Naive B cell (primary cell): ENCODE data around the gene DXO. TPM values are rescaled to one million over a fixed set of nuclear protein-coding genes. Genes with fewer than 3 reads are reported as not detected.
"Not testable (repeated sequence)": the region's sequence is repeated elsewhere in the genome, so short reads cannot be mapped to it uniquely, and the experiment has no call there.

ENCODE experiments used
- ATAC-seq, 2 donors: fragments of 150-1000 bp; cut with Tn5 transposase; 2 replicates each; pipeline ENCODE4 v1.10.0; 2021; ENCODE audit warnings: low read depth in 2 of 2, mild to moderate bottlenecking in 2 of 2, moderate library complexity in 2 of 2
- DNase-seq: peaks from one replicate; pipeline ENCODE4 v3.0.0; 2022
- H3K27ac Mint-ChIP-seq, 6 donors: one replicate each; pipeline ENCODE4 v1.8.0; 2020 to 2022; ENCODE audit warnings: mild to moderate bottlenecking in 6 of 6, mixed read lengths in 6 of 6, moderate library complexity in 5 of 6, inconsistent platforms in 2 of 6
- H3K27me3 Mint-ChIP-seq, 3 donors: one replicate each; pipeline ENCODE4 v1.8.0; 2021 to 2022; ENCODE audit warnings: mixed read lengths in 3 of 3, mild to moderate bottlenecking in 1 of 3
- H3K36me3 Mint-ChIP-seq, 2 donors: one replicate each; pipeline ENCODE4 v1.8.0; 2020 to 2022; ENCODE audit warnings: mixed read lengths in 2 of 2, inconsistent platforms in 1 of 2, mild to moderate bottlenecking in 1 of 2
- H3K4me1 Mint-ChIP-seq, 3 donors: one replicate each; pipeline ENCODE4 v1.8.0; 2020 to 2022; ENCODE audit warnings: mixed read lengths in 3 of 3, inconsistent platforms in 1 of 3, mild to moderate bottlenecking in 1 of 3, moderate library complexity in 1 of 3
- H3K4me3 Mint-ChIP-seq, 8 donors: one replicate each; pipeline ENCODE4 v1.8.0; 2020 to 2022; ENCODE audit warnings: mild to moderate bottlenecking in 8 of 8, mixed read lengths in 8 of 8, moderate library complexity in 8 of 8, inconsistent platforms in 2 of 8
- H3K9me3 Mint-ChIP-seq, 7 donors: one replicate each; pipeline ENCODE4 v1.8.0; 2020 to 2022; ENCODE audit warnings: mixed read lengths in 7 of 7, mild to moderate bottlenecking in 5 of 7, inconsistent platforms in 2 of 7, moderate library complexity in 1 of 7
- polyA plus RNA-seq, 6 donors: library from polyadenylated mRNA; unstranded; fragments of 300-500 nt; fragmentation: Illumina TruSeq; gene quantifications; one replicate each; pipeline ENCODE4 v1.2.3, GENCODE V29; 2021; ENCODE audit warnings: low read depth in 6 of 6

Gene DXO
- polyA plus RNA-seq: 10 to 100 TPM; 15.5 to 24.0 (median 20.5) TPM

DNA sequence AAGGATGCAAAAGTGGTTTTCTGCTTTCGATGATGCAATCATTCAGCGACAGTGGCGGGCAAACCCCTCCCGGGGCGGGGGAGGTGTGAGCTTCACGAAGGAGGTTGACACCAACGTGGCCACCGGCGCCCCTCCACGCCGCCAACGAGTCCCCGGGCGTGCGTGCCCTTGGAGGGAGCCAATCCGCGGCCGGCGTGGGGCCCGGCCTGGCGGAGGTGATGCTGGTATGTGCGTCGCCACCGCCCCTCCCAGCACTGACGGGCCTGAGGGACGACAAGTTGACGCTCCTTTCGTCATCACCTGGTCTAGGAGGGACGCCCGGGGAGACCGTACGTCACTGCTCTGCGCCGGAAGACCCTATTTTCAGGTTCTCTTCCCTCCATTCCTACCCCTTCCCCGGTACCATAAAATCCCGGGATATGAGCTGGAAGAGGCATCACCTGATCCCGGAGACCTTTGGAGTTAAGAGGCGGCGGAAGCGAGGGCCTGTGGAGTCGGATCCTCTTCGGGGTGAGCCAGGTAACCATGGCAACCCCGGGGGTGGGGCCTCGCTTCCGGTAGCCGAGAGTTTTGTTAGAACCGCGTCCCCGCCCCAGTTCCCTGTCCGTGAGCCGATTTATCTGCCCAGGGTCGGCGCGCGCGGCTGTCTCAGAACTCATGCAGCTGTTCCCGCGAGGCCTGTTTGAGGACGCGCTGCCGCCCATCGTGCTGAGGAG lies at the start of gene DXO:
DXO (minus strand) TSS at position 146 of the 716 bp plus-strand sequence. CDS start 463 bp downstream, outside the sequence.
- H3K9me3 Mint-ChIP-seq: no peaks in the 10 kb centered on the region
- peaks cover 0 to 16% of the 10 kb centered on the region in 2 donors for H3K36me3 Mint-ChIP-seq
- H3K4me3 Mint-ChIP-seq: peak within 1 kb of the TSS; percentile 88 to 100 (median 98)
- peaks cover 30 to 48% (median 46%) of the 10 kb centered on the region in 3 donors for H3K4me1 Mint-ChIP-seq
- DNase-seq: peak; percentile 99
- no peaks in the 10 kb centered on the region for H3K27me3 Mint-ChIP-seq
- peak within 1 kb of the TSS; percentile 100 for H3K27ac Mint-ChIP-seq
- ATAC-seq: peak; percentile 82 to 86

GRCh38 chr6:32014547-32014946 lies 42.6 kb upstream of the DXO start, which contains the start of gene C4B:
Gene C4B, plus strand, starts transcription at chr6:32014795. Its CDS starts 51 bp downstream, at chr6:32014846.
- not testable (repeated sequence) for H3K4me3 Mint-ChIP-seq, H3K36me3 Mint-ChIP-seq, H3K27me3 Mint-ChIP-seq, H3K27ac Mint-ChIP-seq, DNase-seq, H3K9me3 Mint-ChIP-seq, ATAC-seq, H3K4me1 Mint-ChIP-seq

- H3K4me3 Mint-ChIP-seq, H3K27me3 Mint-ChIP-seq, H3K36me3 Mint-ChIP-seq, DNase-seq, H3K9me3 Mint-ChIP-seq, H3K27ac Mint-ChIP-seq, H3K4me1 Mint-ChIP-seq, ATAC-seq: not testable (repeated sequence)
Observed at GRCh38 chr6:32013738-32014137, 41.8 kb upstream of the DXO start.

DNA sequence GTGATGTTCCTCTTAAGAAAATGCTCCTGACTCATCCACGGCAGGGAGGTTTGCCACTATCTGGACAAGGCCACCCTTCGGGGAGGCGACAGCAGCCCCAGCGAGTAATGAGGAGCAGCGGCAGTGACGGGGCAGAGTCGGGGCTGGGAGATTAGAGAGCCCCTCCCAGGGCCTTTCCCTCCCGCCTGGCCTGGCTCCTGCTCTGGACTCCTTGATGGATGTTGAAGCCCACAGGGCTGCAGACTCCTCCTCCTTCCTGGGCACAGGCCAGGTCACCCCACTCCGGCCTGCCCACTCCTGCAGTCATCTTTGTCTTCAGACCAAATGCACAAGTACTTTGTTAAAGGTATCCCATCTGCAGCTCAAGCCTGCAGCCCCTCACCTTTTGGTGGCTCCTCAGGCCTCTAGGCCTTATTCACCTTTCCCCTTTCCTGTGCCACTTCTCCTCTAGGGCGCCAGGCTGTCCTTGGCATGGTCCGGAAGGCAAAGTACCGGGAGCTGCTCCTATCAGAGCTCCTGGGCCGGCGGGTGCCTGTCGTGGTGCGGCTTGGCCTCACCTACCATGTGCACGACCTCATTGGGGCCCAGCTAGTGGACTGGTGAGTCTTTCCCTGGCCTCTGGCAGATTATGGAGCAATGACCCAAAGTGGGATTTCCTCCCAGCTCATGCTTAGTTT lies 41.1 kb upstream of the DXO start:
- not testable (repeated sequence) for H3K4me1 Mint-ChIP-seq, H3K27ac Mint-ChIP-seq, ATAC-seq, H3K27me3 Mint-ChIP-seq, H3K4me3 Mint-ChIP-seq, H3K9me3 Mint-ChIP-seq, DNase-seq, H3K36me3 Mint-ChIP-seq

- not testable (repeated sequence) for H3K4me3 Mint-ChIP-seq
Observed at GRCh38 chr6:32010856-32011530, 39.1 kb upstream of the DXO start.

GRCh38 chr6:32009537-32009936 lies 37.6 kb upstream of the DXO start:
- DNase-seq, H3K4me1 Mint-ChIP-seq, H3K27ac Mint-ChIP-seq, H3K36me3 Mint-ChIP-seq, H3K9me3 Mint-ChIP-seq, ATAC-seq, H3K27me3 Mint-ChIP-seq, H3K4me3 Mint-ChIP-seq: not testable (repeated sequence)

More at GRCh38 chr6:32010856-32011530, 39.1 kb upstream of the DXO start:
- H3K27me3 Mint-ChIP-seq, DNase-seq, H3K4me1 Mint-ChIP-seq, H3K36me3 Mint-ChIP-seq, H3K9me3 Mint-ChIP-seq, ATAC-seq: not testable (repeated sequence)
- peak overlapping the region in 1 of 6 donors; percentile 47 for H3K27ac Mint-ChIP-seq

GRCh38 chr6:32008616-32009015 lies 36.7 kb upstream of the DXO start:
- ATAC-seq, DNase-seq, H3K36me3 Mint-ChIP-seq, H3K4me1 Mint-ChIP-seq, H3K27me3 Mint-ChIP-seq, H3K4me3 Mint-ChIP-seq, H3K9me3 Mint-ChIP-seq: not testable (repeated sequence)
- peak overlapping the region in 1 of 6 donors; percentile 73 for H3K27ac Mint-ChIP-seq

GRCh38 chr6:32008037-32008436 lies 36.1 kb upstream of the DXO start:
- H3K9me3 Mint-ChIP-seq, H3K4me1 Mint-ChIP-seq, H3K4me3 Mint-ChIP-seq, H3K36me3 Mint-ChIP-seq, ATAC-seq, DNase-seq, H3K27ac Mint-ChIP-seq, H3K27me3 Mint-ChIP-seq: not testable (repeated sequence)

DNA sequence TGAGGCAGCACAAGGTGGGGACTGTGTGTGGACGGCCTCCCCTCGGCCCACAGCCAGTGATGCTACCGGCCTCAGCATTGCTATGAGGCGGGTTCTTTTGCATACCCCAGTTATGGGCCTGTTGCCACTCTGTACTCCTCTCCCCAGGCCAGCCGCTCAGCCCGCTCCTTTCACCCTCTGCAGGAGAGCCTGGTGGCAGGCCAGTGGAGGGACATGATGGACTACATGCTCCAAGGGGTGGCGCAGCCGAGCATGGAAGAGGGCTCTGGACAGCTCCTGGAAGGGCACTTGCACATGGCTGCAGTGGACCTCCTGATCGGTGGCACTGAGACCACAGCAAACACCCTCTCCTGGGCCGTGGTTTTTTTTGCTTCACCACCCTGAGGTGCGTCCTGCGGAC lies 35.1 kb upstream of the DXO start:
- not testable (repeated sequence) for DNase-seq, H3K27me3 Mint-ChIP-seq, H3K4me1 Mint-ChIP-seq, H3K4me3 Mint-ChIP-seq, ATAC-seq, H3K9me3 Mint-ChIP-seq, H3K36me3 Mint-ChIP-seq, H3K27ac Mint-ChIP-seq

GRCh38 chr6:32005991-32006529 lies 34.1 kb upstream of the DXO start:
- not testable (repeated sequence) for H3K36me3 Mint-ChIP-seq, H3K4me3 Mint-ChIP-seq, H3K4me1 Mint-ChIP-seq, DNase-seq, H3K27ac Mint-ChIP-seq, H3K9me3 Mint-ChIP-seq, H3K27me3 Mint-ChIP-seq, ATAC-seq

DNA sequence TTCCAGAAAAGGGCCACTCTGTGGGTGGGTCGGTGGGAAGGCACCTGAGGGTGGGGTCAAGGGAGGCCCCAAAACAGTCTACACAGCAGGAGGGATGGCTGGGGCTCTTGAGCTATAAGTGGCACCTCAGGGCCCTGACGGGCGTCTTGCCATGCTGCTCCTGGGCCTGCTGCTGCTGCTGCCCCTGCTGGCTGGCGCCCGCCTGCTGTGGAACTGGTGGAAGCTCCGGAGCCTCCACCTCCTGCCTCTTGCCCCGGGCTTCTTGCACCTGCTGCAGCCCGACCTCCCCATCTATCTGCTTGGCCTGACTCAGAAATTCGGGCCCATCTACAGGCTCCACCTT lies 33.6 kb upstream of the DXO start:
- DNase-seq, H3K4me1 Mint-ChIP-seq, H3K27me3 Mint-ChIP-seq, H3K36me3 Mint-ChIP-seq, H3K9me3 Mint-ChIP-seq, ATAC-seq, H3K4me3 Mint-ChIP-seq, H3K27ac Mint-ChIP-seq: not testable (repeated sequence)

DNA sequence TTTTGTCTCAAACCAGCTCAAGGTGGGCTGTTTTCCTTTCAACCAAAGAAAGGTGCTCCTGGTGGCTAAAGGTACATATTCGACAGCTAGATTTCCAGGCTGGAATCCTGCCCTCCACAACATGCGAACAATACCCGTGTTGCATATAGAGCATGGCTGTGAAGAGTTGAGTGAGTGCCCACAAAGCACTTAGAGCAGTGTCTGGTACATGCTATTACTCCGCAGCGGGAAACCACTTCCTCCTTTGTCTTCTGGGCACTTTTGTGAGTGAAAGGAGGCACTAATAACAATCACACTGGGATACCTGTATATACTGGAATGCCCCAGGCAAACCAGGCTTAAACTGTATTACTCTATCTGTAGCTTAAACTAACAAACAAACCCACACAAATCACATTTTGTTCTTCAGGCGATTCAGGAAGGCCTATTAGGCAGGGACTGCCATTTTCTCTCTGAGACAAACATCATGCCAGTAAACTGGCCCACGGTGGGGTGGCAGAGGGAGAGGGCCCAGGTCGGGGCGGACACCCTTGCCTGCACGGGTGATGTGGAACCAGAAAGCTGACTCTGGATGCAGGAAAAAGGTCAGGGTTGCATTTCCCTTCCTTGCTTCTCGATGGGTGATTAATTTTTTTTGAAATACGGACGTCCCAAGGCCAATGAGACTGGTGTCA lies 33.1 kb upstream of the DXO start:
- not testable (repeated sequence) for H3K36me3 Mint-ChIP-seq, H3K27ac Mint-ChIP-seq, H3K9me3 Mint-ChIP-seq, DNase-seq, H3K4me1 Mint-ChIP-seq, H3K4me3 Mint-ChIP-seq, H3K27me3 Mint-ChIP-seq
- ATAC-seq: peak; percentile 83 to 93

GRCh38 chr6:32004393-32004792 lies 32.5 kb upstream of the DXO start:
- H3K9me3 Mint-ChIP-seq, H3K27ac Mint-ChIP-seq, H3K4me1 Mint-ChIP-seq, H3K36me3 Mint-ChIP-seq, ATAC-seq, DNase-seq, H3K27me3 Mint-ChIP-seq, H3K4me3 Mint-ChIP-seq: not testable (repeated sequence)
